Measurements from ENCODE around the gene SLC24A1. TPM values are rescaled to one million over a fixed set of nuclear protein-coding genes. Genes with fewer than 3 reads are reported as not detected.

Gene SLC24A1
- total and polyA plus RNA-seq, 2 of the 4 experiments (the other 2 are of a cell fraction), result 3.6 to 4.9 TPM

- intact Hi-C loops (cut with micrococcal nuclease) (no loop called here), in situ Hi-C loops (cut with MboI; ENCODE audit: low sequenced_read_pairs) (no loop called here), dilution Hi-C loops (cut with HindIII; ENCODE audit: low sequenced_read_pairs, unreplicated experiment) (no loop called here)
- Histone ChIP-seq H2BK20ac (ENCODE audit: low read depth, low read length) (no peak overlapping the region), H3K4me1 (ENCODE audit: control insufficient read depth, insufficient read depth, low read length) (peaks cover 6% of the 10 kb centered on the region), H2AFZ (replicated peaks; ENCODE audit: low read length, poor library complexity) (no peak overlapping the region), H3K4ac (ENCODE audit: low read depth, low read length) (no peak overlapping the region), H3K79me1 (ENCODE audit: low read depth in 1 of 2, low read length in 2 of 2) (peaks cover 0 to 8% of the 10 kb centered on the region in 2 experiments; a peak in 3 of 4 replicates), H3K23ac (ENCODE audit: low read depth, low read length) (no peak overlapping the region), H2AK9ac (replicated peaks; ENCODE audit: low read depth, low read length, poor library complexity) (no peak overlapping the region), H3K27me3 (ENCODE audit: control insufficient read depth, insufficient read depth, low read length) (no peaks in the 10 kb centered on the region), H3K18ac (ENCODE audit: low read depth, low read length) (no peak overlapping the region), H3K27ac (ENCODE audit: insufficient read depth, low read length) (no peak overlapping the region), H3K14ac (replicated peaks; ENCODE audit: low read depth, low read length) (no peak overlapping the region), H3K9me3 (ENCODE audit: control insufficient read depth, insufficient read depth, low read length) (no peaks in the 10 kb centered on the region), H3K56ac (ENCODE audit: extremely low read depth, insufficient read depth, low read length) (no peak overlapping the region), H2BK120ac (ENCODE audit: low read depth, low read length) (no peak overlapping the region), H4K5ac (ENCODE audit: low read depth, low read length) (no peak overlapping the region), H3K36me3 (ENCODE audit: control insufficient read depth, insufficient read depth, low read length) (peaks cover 29% of the 10 kb centered on the region), H3K9me1 (ENCODE audit: insufficient read depth, low read length) (peaks cover 7% of the 10 kb centered on the region), H4K91ac (ENCODE audit: insufficient read depth, low read depth, low read length) (no peak overlapping the region), H2BK15ac (ENCODE audit: low read depth, low read length) (no peak overlapping the region), H3K9ac (ENCODE audit: low read depth, low read length) (no peak overlapping the region), H3K4me3 (ENCODE audit: insufficient read depth, low read depth, low read length) (no peak overlapping the region), H4K20me1 (ENCODE audit: insufficient read depth, low read length) (no peaks in the 10 kb centered on the region), H3K4me2 (ENCODE audit: low read depth, low read length) (no peak overlapping the region), H4K8ac (ENCODE audit: low read depth in 2 of 2, low read length in 2 of 2) (no peak overlapping the region), H2AK5ac (ENCODE audit: low read depth, low read length) (no peak overlapping the region), H2BK5ac (ENCODE audit: low read depth, low read length, poor library complexity, severe bottlenecking) (no peak overlapping the region)
- ATAC-seq (ENCODE audit: low read depth) (no peak), DNase-seq (no peak)
- BruUV-seq (replicated peaks), result no TSS peak
- ChIA-PET CTCF (no interaction called here), POLR2A (ENCODE audit: unreplicated experiment) (no interaction called here)
- TF ChIP-seq USF2 (IDR thresholded peaks at IDR 0.05; ENCODE audit: low read depth, low read length) (no peak), CEBPB (IDR thresholded peaks at IDR 0.05; ENCODE audit: low read depth, low read length) (no peak), RFX5 (IDR thresholded peaks at IDR 0.05; ENCODE audit: low read depth, low read length) (no peak), CTCF (conservative IDR thresholded peaks at IDR 0.05; ENCODE audit: low read depth, low read length) (no peak), MXI1 (IDR thresholded peaks at IDR 0.05; ENCODE audit: borderline replicate concordance, low read depth, low read length) (no peak), RAD21 (IDR thresholded peaks at IDR 0.05; ENCODE audit: low read length) (no peak), CHD1 (IDR thresholded peaks at IDR 0.05; ENCODE audit: low read depth, low read length) (no peak), RCOR1 (IDR thresholded peaks at IDR 0.05; ENCODE audit: insufficient replicate concordance, low read length) (no peak), FOS (IDR thresholded peaks at IDR 0.05; ENCODE audit: low read depth, low read length) (no peak), MAFK (IDR thresholded peaks at IDR 0.05; ENCODE audit: low read depth, low read length) (no peak), POLR2A (IDR thresholded peaks at IDR 0.05; ENCODE audit: low read depth, low read length) (no peak), SMC3 (IDR thresholded peaks at IDR 0.05; ENCODE audit: low read depth, low read length) (no peak), NFE2L2 (IDR thresholded peaks at IDR 0.05; ENCODE audit: low read depth, low read length) (no peak), MAZ (IDR thresholded peaks at IDR 0.05; ENCODE audit: borderline replicate concordance, low read depth, low read length) (no peak), ELK1 (IDR thresholded peaks at IDR 0.05; ENCODE audit: borderline replicate concordance, low read depth, low read length) (no peak), BHLHE40 (IDR thresholded peaks at IDR 0.05; ENCODE audit: low read depth, low read length) (no peak)
Measured at GRCh38 chr15:65584241-65584640, 37.5 kb upstream of the SLC24A1 start.
